Renal pelvis (tissue), 3 donors: ENCODE data around the gene ZNF658. TPM values are rescaled to one million over a fixed set of nuclear protein-coding genes. Genes with fewer than 3 reads are reported as not detected.

ENCODE experiments used
- polyA plus RNA-seq, 3 donors: library from polyadenylated mRNA; unstranded; fragments of 120-200 nt; gene quantifications; one replicate each; pipeline ENCODE4 v1.2.1, GENCODE V29; 2013; ENCODE audit not compliant: insufficient read length in 3 of 3

Gene ZNF658
- polyA plus RNA-seq, 3 donors: 8.5 to 11.4 (median 8.9) TPM

Other genes with a start within 250 kb of the ZNF658 start
- gene SPATA31A3, start 91.8 kb downstream of the ZNF658 start, polyA plus RNA-seq: not detected